Activated naive CD8-positive, alpha-beta T cell treated with anti-CD3 and anti-CD28 coated beads, Interleukin-2, amount 50 U/mL, for 24 hours (primary cell): ENCODE results near the gene CLMN.

Experiments
- ATAC-seq: fragments of 150-1000 bp; cut with Tn5 transposase; one replicate; pipeline ENCODE4 v1.10.0; 2021
- DNase-seq: peaks from one replicate; pipeline ENCODE4 v3.0.0; 2021
- H3K27ac Mint-ChIP-seq: one replicate; pipeline ENCODE4 v1.8.0; 2021; ENCODE audit warnings: mild to moderate bottlenecking, mixed read lengths
- H3K27me3 Mint-ChIP-seq: one replicate; pipeline ENCODE4 v1.8.0; 2021; ENCODE audit warnings: mixed read lengths
- H3K36me3 Mint-ChIP-seq: one replicate; pipeline ENCODE4 v1.8.0; 2021; ENCODE audit warnings: low read depth, mixed read lengths
- H3K4me1 Mint-ChIP-seq: one replicate; pipeline ENCODE4 v1.8.0; 2021; ENCODE audit warnings: mixed read lengths
- H3K4me3 Mint-ChIP-seq: one replicate; pipeline ENCODE4 v1.8.0; 2021; ENCODE audit warnings: mild to moderate bottlenecking, moderate library complexity, mixed read lengths
- H3K9me3 Mint-ChIP-seq: one replicate; pipeline ENCODE4 v1.8.0; 2021; ENCODE audit warnings: mixed read lengths

Gene CLMN

DNA sequence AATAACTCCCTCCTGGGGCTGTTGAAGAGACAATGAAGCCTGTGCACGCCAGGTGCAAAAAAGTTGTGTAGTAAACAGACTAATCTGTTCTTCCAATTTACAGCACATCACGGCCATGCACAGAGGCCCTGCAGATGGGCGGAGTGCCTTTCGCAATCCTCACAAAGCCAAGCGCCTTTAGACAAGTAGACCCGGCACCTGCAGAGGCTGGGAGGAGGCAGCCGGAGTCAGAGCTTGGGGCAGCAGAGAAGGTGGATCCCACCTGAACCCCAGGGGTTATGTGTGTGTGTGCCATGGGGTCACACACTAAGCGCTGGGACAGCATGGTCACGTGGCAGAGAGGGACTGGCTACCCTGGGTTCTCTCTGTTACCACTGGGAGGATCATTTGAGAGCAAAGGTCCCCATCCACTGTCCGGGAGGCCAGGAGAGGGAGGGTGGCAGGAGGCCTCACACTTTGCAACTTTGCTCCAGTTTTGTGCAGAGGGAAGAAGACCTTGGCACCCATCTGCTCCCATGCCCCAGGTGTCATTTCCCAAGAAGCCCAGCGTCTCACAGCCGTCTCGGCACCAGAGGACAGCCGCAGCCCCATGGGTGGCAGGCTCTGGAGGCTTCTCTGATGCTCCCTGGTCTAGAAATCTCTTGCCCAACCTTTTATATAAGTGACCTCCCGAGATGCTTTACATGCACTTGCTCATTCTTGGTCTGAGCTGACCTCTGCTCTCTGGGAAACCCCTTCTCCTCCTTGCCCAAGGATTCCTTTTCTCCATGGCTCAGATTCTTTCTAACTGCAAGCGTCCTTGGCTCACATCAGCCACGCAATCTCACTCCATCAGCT, 82.4 kb downstream of the CLMN start:
- Mint-ChIP-seq H3K36me3 (no peaks in the 10 kb centered on the region), H3K4me1 (peaks cover 2% of the 10 kb centered on the region), H3K4me3 (no peak overlapping the region), H3K27ac (no peak overlapping the region), H3K9me3 (no peaks in the 10 kb centered on the region), H3K27me3 (peaks cover 5% of the 10 kb centered on the region)
- ATAC-seq (no peak), DNase-seq (no peak)

DNA sequence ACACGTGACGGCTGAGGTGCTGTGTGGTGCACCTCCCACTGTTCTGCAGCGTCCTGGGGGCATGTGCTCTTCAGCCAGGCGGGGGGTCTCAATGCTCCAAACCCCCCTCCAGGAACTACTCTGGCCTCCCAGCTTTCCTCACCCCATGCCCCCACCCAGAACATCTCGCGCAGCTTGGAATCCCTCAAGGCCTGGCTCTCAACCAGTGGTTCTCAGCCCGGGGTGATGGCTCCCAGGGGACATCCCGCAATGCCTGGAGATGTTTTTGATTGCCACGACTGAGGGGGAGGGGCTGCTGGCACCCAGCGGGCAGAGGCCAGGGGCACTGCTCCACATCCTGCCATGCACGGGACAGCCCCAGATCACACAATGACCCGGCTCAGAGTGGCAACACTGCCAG, 83.5 kb downstream of the CLMN start:
- Mint-ChIP-seq H3K36me3 (no peaks in the 10 kb centered on the region), H3K9me3 (no peaks in the 10 kb centered on the region), H3K4me3 (no peak overlapping the region), H3K4me1 (peaks cover 2% of the 10 kb centered on the region), H3K27me3 (peaks cover 5% of the 10 kb centered on the region), H3K27ac (no peak overlapping the region)
- DNase-seq (no peak), ATAC-seq (no peak)

DNA sequence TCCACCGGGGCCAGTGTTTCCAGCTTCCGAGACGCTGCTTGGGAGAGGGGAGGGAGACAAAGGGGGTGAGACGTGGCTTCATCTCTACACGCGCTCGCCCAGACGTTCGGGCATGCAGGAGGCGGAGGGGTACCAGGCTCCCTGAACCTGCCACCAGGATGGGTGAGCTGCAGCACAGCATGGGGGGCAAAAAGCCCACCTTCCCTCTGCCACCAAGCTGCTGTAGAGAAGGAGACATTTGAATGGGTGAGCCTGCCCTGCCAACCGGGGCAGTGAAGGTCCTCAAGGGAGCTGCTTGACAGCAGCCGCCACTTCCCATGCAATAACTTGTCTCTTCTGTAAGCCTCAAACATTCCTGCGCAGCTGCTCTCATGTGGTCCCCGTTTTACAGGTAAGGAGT, 83.9 kb downstream of the CLMN start:
- H3K27me3 Mint-ChIP-seq, result peaks cover 5% of the 10 kb centered on the region
- H3K36me3 Mint-ChIP-seq, result no peaks in the 10 kb centered on the region
- ATAC-seq (no peak), DNase-seq (no peak)
- H3K27ac Mint-ChIP-seq, result no peak overlapping the region
- peaks cover 2% of the 10 kb centered on the region for H3K4me1 Mint-ChIP-seq
- H3K9me3 Mint-ChIP-seq, result no peaks in the 10 kb centered on the region
- no peak overlapping the region for H3K4me3 Mint-ChIP-seq

DNA sequence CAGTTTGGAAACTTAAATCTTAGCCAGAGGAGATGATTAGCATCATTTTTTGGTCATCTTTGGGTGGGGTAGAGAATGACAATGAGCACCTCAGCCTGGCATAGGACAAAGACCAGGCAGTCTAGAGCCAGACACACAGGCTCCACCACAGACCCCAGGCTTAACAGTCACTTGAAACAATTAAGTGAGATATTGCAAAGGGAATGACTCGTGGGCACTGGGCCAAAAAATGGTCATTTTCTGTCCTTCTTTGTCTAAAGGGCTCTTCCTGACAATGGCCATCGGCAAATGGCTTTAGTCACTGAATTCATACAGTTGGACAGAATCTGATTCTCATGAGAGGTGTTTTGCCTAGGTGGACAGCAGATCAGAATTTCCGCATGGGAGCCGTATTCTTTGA, 84.4 kb downstream of the CLMN start:
- DNase-seq (no peak), ATAC-seq (no peak)
- Mint-ChIP-seq H3K4me1 (peaks cover 2% of the 10 kb centered on the region), H3K9me3 (no peaks in the 10 kb centered on the region), H3K36me3 (no peaks in the 10 kb centered on the region), H3K27ac (no peak overlapping the region), H3K4me3 (no peak overlapping the region), H3K27me3 (peaks cover 5% of the 10 kb centered on the region)

DNA sequence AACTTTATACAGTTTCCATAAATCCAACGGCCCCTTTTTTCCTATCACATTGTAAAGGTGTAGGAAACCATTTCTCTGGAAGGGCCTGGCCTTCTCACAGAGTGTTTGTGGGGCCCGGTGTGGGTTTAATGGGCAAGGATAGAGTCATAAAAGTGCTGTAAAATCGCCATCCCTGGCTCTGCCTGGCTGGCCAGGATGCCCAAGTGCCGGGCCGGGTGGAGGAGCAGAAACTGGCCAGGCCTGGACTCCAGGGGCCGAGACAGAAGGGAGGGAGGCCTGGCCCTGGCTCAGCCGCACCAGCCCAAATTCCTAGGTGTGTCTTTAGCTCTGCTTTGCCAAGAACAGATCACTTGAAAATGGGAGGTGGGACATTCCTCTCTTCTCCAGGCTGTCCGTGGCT, 85.3 kb downstream of the CLMN start:
- Mint-ChIP-seq H3K4me3 (no peak overlapping the region), H3K4me1 (peaks cover 2% of the 10 kb centered on the region), H3K27ac (no peak overlapping the region), H3K27me3 (peaks cover 5% of the 10 kb centered on the region), H3K36me3 (no peaks in the 10 kb centered on the region), H3K9me3 (no peaks in the 10 kb centered on the region)
- ATAC-seq, result no peak
- no peak for DNase-seq

DNA sequence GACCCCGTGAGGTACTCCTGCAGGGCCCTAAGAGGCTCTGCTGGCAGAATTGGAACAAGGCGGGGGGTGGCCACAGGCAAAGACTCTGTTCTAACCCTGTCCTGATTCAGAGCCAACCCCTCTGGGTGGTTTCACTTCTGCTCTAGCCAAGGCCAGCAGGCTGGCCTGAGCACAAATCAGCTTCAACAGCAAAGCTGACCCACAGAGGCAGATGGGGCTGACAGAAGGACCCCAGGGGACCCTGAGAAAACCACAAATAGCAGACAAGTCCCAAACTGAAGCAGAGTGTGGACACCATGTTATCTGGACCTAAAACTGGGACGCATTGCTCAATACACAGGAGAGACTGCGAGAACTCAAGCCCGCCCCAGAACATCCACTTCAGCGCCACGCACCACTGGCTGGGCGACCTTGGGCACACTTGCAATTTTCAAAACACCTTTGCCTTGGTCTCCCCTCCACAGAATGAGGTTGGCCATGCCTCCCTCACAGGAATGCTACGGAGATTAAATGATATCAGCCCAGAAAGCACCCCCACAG, 85.9 kb downstream of the CLMN start:
- Mint-ChIP-seq H3K4me3 (no peak overlapping the region), H3K9me3 (no peaks in the 10 kb centered on the region), H3K27me3 (peaks cover 2% of the 10 kb centered on the region), H3K27ac (no peak overlapping the region), H3K36me3 (no peaks in the 10 kb centered on the region), H3K4me1 (peaks cover 2% of the 10 kb centered on the region)
- DNase-seq (no peak), ATAC-seq (no peak)

DNA sequence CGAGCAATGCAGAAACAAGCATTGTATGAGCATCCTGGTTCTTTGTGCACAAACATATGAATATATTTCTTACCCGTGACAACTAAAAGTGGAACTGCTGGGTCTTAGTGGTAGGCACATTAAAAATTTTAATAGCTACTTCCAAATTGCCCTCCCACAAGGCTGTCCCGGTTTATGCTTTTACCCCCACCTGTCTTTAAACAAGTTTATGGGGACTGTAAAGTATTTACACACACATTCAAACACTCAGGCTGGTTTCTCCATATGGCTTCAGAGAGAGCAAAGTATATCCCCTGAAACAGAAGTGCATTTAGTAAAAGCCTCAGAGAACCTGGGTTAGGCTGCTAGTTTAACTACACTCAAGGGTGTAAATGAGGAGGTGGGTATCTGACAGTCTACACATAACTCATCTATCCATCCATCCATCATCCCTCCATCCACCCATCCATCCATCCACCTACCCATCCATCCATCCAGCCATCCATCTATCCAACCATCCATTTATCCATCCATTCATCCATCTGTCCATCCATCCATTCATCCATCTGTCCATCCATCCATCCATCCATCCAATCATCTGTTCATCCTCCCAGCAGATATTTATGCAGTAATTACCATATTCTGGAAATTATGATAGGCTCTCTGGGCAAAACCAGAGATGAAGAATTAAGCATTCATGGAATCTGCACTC, 86.7 kb downstream of the CLMN start:
- ATAC-seq (no peak), DNase-seq (no peak)
- Mint-ChIP-seq H3K36me3 (no peaks in the 10 kb centered on the region), H3K27me3 (peaks cover 2% of the 10 kb centered on the region), H3K4me1 (peaks cover 2% of the 10 kb centered on the region), H3K9me3 (no peaks in the 10 kb centered on the region), H3K27ac (no peak overlapping the region), H3K4me3 (no peak overlapping the region)

DNA sequence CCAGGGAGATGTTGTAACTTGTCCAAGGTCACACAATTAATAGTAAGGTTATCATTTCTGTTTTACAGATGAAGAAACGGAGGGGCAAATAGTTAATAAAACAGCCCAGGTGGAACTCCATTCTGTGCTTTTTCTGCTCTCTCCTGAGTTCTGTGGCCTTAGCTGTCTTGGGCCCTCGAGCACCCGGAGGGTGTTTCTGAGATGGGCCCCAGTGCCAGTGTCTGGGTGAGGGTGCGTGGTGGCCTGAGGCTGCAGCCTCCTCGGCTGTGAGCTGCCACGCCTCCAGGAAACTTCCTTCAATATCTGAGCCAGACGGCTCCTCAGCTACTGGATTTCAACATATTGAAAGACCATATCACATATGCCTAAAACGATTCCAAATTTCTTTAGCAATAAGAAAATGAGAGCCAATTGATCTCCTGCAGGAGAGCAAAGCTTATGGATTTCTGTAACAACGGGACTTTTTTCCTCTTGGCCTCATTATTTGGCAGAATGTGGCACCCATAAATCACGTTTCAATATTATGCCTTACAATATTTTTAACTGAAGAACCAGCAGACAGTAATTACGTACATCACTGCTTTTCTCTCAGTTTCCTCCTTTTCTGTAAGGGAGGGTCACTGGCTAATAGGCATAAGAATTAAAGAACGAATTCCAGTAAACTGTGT, 87.6 kb downstream of the CLMN start:
- peaks cover 2% of the 10 kb centered on the region for H3K4me1 Mint-ChIP-seq
- no peaks in the 10 kb centered on the region for H3K36me3 Mint-ChIP-seq
- H3K4me3 Mint-ChIP-seq, result no peak overlapping the region
- no peaks in the 10 kb centered on the region for H3K9me3 Mint-ChIP-seq
- peaks cover 2% of the 10 kb centered on the region for H3K27me3 Mint-ChIP-seq
- no peak overlapping the region for H3K27ac Mint-ChIP-seq
- DNase-seq (no peak), ATAC-seq (no peak)

DNA sequence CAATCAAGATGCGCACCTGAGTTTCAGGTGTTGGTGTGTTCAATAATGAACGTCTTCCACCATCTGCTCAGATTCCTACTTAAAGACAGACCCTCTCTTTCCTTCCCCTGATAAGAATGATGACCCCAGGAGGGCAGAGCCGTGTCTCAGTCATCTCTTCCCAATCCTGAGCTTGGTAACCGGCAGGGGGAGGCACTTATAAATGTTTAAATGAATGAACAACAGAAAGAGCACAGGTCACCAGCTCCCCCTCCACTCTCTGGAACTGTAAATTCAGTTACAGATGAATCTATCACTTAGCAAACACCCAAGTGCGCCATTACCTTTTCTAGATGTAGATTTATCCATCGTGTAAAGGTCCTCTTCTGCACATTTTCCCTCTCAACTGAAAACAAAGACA, 90.0 kb downstream of the CLMN start:
- Mint-ChIP-seq H3K4me1 (peaks cover 2% of the 10 kb centered on the region), H3K9me3 (no peaks in the 10 kb centered on the region), H3K36me3 (no peaks in the 10 kb centered on the region), H3K27ac (no peak overlapping the region), H3K4me3 (no peak overlapping the region), H3K27me3 (peaks cover 2% of the 10 kb centered on the region)
- no peak for ATAC-seq
- DNase-seq, result no peak

DNA sequence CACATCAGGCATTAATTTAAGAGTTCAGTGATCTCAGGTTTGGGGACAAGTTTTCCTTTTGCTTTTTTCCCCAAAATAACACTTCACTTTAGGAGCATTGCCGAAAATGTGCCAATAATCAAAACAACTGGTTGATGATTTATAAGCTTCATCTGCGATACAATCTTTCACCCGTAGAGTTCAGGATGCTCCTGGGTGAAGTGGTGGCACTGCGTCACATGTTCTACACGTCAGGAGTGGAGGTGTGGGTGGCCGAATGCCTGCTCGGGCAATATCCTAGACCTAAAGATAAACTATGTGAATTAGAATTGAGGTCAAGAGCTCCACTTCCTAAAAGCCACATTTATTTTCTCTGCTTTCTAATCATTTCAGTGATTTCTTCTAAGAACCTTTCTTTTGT, 91.5 kb downstream of the CLMN start:
- H3K4me1 Mint-ChIP-seq, result no peaks in the 10 kb centered on the region

DNA sequence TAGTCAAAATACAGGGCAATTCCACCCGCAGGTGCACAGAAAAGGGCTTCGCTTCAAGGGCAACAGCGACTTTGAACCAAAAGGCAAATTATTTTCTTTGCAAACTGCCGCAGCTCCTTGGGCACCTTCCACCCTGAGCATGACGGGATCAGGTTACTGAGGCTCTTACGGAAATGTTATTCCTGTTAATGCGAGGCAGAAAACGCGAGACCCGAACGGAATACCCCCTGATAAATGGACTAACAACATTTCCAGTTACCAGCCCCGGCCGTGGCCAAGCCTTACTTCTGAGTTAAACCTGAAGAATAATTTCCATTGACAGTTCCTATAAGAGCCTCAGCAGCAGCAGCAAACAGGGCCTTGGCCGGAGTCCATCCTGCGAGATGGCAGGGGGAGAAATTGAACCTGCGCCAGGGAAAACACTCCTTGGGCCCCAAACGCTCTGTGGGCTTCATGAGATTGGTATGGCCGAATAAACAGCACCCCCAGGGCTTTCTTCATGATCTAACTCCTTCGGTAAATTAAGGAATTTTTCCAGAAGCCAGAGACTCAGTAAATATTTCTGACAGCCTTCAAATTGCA, 92.3 kb downstream of the CLMN start:
- H3K27me3 Mint-ChIP-seq, result no peaks in the 10 kb centered on the region
- no peaks in the 10 kb centered on the region for H3K4me1 Mint-ChIP-seq
- no peak overlapping the region for H3K27ac Mint-ChIP-seq
- ATAC-seq, result no peak
- H3K9me3 Mint-ChIP-seq, result no peaks in the 10 kb centered on the region
- no peak overlapping the region for H3K4me3 Mint-ChIP-seq
- no peak for DNase-seq
- H3K36me3 Mint-ChIP-seq, result no peaks in the 10 kb centered on the region

More for the DNA sequence above, 91.5 kb downstream of the CLMN start:
- H3K27ac Mint-ChIP-seq, result no peak overlapping the region
- H3K4me3 Mint-ChIP-seq, result no peak overlapping the region
- no peak for ATAC-seq
- H3K36me3 Mint-ChIP-seq, result no peaks in the 10 kb centered on the region
- no peak for DNase-seq
- H3K27me3 Mint-ChIP-seq, result peaks cover 2% of the 10 kb centered on the region
- H3K9me3 Mint-ChIP-seq, result no peaks in the 10 kb centered on the region

DNA sequence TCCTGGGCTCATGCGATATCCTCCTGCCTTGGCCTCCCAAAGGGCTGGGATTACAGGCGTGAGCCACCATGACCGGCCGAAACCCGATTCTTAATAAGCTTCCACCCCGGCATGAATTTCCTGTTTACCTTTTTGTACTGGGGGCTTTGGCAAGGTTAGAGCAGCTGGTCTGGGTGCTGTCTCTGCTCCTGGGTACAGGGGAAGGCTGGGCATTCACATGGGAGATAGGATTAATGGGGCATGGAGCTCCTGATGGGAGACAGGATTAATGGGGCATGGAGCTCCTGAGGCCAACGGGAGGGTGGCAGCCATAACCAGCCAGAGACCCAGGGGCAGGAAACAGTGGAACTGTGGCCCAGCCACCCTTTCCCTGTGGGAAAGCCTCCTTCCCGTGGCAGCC, 92.9 kb downstream of the CLMN start:
- Mint-ChIP-seq H3K27ac (no peak overlapping the region), H3K27me3 (no peaks in the 10 kb centered on the region), H3K9me3 (no peaks in the 10 kb centered on the region), H3K4me3 (no peak overlapping the region), H3K4me1 (no peaks in the 10 kb centered on the region), H3K36me3 (no peaks in the 10 kb centered on the region)
- ATAC-seq (no peak), DNase-seq (no peak)

DNA sequence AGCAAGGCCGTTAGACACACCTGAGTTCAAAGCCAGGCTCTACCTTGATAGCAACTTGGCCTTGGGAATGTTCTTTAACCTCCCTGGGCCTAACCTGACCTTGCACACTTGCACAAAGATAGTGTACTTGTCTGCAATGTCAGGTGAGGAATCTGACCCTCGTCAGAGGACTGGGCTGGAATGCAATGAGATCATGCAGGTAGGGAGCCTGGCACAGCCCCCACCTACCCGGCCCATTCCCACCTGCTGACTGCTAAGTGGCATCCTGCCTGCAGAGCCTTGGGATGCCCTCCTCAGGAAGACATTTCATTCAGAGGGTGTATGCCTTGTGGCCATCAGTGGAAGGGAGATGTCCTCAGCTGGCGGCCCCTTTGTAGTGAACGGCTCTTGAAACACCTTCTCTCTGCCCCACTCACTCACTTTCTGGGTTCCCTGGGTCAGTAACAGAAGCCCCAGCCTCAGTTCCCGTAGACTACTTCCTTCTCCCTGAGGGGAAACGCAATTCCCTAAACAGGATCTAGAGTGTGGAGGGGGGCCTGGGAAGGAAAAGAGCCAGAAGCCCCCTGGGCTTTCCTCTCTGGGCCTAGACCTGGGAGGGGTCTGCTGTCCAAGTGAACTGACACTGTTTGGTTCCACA, 94.3 kb downstream of the CLMN start:
- H3K36me3 Mint-ChIP-seq, result no peaks in the 10 kb centered on the region
- no peaks in the 10 kb centered on the region for H3K9me3 Mint-ChIP-seq
- ATAC-seq, result no peak
- no peak overlapping the region for H3K4me3 Mint-ChIP-seq
- no peaks in the 10 kb centered on the region for H3K4me1 Mint-ChIP-seq
- H3K27me3 Mint-ChIP-seq, result no peaks in the 10 kb centered on the region
- no peak for DNase-seq
- H3K27ac Mint-ChIP-seq, result no peak overlapping the region

DNA sequence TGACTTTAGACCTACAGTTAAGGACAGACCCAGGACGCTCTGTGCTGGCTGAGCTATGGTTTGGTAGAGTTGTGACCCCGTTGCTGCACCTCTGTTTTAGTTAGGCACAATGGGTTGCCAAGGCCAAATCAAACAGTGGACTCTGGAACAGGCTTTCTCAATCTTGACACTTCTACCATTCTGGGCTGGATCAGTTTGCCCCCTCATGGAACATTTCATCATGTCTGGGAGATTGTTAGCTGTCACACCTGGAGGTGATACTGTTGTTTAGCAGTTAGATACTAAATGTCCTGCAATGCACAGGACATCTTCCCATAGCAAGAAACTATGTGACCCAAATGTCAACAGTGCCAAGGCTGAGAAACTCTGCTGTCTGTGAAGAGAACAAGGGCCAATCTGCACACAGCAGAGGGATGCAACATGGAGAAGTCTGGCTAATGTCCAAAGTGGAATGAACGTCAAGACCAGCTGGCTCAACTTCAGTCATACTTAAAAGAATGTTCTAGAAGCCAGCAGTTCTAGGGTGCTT, 96.8 kb downstream of the CLMN start:
- no peak for DNase-seq
- Mint-ChIP-seq H3K36me3 (no peaks in the 10 kb centered on the region), H3K9me3 (no peaks in the 10 kb centered on the region), H3K27ac (no peak overlapping the region), H3K27me3 (no peaks in the 10 kb centered on the region), H3K4me1 (no peaks in the 10 kb centered on the region), H3K4me3 (no peak overlapping the region)
- ATAC-seq, result no peak
